Measurements from ENCODE around the gene ZNF865.

GRCh38 chr19:55658846-55659459, 53.5 kb downstream of the ZNF865 start:
- TF ChIP-seq, protein P1, sequence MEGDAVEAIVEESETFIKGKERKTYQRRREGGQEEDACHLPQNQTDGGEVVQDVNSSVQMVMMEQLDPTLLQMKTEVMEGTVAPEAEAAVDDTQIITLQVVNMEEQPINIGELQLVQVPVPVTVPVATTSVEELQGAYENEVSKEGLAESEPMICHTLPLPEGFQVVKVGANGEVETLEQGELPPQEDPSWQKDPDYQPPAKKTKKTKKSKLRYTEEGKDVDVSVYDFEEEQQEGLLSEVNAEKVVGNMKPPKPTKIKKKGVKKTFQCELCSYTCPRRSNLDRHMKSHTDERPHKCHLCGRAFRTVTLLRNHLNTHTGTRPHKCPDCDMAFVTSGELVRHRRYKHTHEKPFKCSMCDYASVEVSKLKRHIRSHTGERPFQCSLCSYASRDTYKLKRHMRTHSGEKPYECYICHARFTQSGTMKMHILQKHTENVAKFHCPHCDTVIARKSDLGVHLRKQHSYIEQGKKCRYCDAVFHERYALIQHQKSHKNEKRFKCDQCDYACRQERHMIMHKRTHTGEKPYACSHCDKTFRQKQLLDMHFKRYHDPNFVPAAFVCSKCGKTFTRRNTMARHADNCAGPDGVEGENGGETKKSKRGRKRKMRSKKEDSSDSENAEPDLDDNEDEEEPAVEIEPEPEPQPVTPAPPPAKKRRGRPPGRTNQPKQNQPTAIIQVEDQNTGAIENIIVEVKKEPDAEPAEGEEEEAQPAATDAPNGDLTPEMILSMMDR (IDR thresholded peaks at IDR 0.05 in 8 of 11, conservative IDR thresholded peaks at IDR 0.05 in 3 of 11), result no peak
- peak in 1 of 3 donors; percentile 57 for TF ChIP-seq POLR2AphosphoS5 (IDR thresholded peaks at IDR 0.05)
